Adrenal gland (tissue), 5 donors: ENCODE results near the gene THBS2.

Experiments
- CTCF ChIP-seq, 6 experiments: fragments of 450-650 bp in 4 of 6; fragments of 200-600 bp in 2 of 6; sonication (generic) in 1 of 6; IDR thresholded peaks; 1 replicate in 5 of 6; 2 replicates in 1 of 6; pipeline versions ENCODE4 v1.5.1 to v1.8.0; 2016 to 2021; ENCODE audit warnings: antibody characterized with exemption in 6 of 6, mild to moderate bottlenecking in 2 of 6, moderate library complexity in 1 of 6
- POLR2A ChIP-seq, 2 donors: fragments of 450-650 bp; IDR thresholded peaks; one replicate each; pipeline ENCODE4 v1.6.1; 2017; ENCODE audit warnings: antibody characterized with exemption in 2 of 2, mild to moderate bottlenecking in 2 of 2, moderate library complexity in 1 of 2
- donor health status: DM: no; HTN: no; CAD: no.

- TF ChIP-seq POLR2A (IDR thresholded peaks at IDR 0.05) (no peak), CTCF (IDR thresholded peaks at IDR 0.05) (no peak)
Observed at GRCh38 chr6:169240125-169240524, 13.5 kb downstream of the THBS2 start.
